HT1080 (cell line): ENCODE data around the gene FAM9C. TPM values are rescaled to one million over a fixed set of nuclear protein-coding genes. Genes with fewer than 3 reads are reported as not detected.
A peak's percentile ranks its signal among the peaks of the same experiment; 100 is the strongest.
"Not testable (repeated sequence)": the region's sequence is repeated elsewhere in the genome, so short reads cannot be mapped to it uniquely, and the experiment has no call there.

Source experiments
- DNase-seq: peaks from one replicate; pipeline ENCODE4 v3.0.0-alpha.2; 2015; ENCODE audit warnings: low read depth
- polyA plus RNA-seq, 2 experiments: library from polyadenylated mRNA; depleted of rRNA; stranded (reverse); fragments of >200 nt; gene quantifications; 2 replicates each; pipeline ENCODE4 v1.2.3, GENCODE V29; 2015
- total RNA-seq: library from RNA; depleted of rRNA; stranded (reverse); fragments of >200 nt; shearing (Covaris generic); gene quantifications from 2 replicates; pipeline ENCODE4 v1.2.3, GENCODE V29; 2014; rRNA removed

The FAM9C gene
- not detected in 2 replicates for total RNA-seq
- polyA plus RNA-seq (2015; cell fraction: cytosol; rRNA removed): not detected in 2 replicates
- polyA plus RNA-seq (2015; cell fraction: nucleus; rRNA removed): not detected in 2 replicates

GRCh38 chrX:13044441-13044840 lies at the start of gene FAM9C:
FAM9C (minus strand) TSS chrX:13044620; CDS start chrX:13043789, 831 bp downstream.
- DNase-seq: no peak

DNA sequence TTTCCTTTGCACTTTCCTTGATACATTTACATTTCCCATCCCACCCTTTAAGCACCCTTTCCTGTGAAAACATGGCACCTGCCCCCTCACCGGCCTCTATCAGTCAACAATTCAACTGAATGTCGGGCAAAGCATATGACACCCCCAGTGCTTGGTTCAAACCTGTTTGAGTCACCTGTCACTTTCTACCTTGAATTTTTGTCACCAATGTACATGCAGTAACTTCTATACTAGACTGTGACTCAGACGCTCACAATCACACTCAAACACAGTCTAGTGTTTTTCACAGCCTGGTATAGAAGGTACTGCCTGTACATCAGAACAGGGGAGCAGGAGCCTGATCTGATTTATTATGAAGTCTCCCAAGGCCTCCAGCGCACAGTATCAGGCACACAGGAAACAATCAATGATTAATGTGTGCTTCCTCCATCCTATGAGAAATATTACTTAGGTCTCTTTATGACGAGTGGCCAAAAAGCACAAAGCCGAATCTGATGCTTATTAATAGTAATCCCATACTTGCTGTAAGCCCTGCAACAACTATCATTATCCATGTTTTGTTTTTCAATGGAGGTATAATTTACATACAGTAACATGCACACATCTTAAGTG lies 49.2 kb upstream of the FAM9C start:
- DNase-seq: no peak

- DNase-seq: no peak
These were observed 48.1 kb upstream of the FAM9C start for GRCh38 chrX:13092455-13092941.

DNA sequence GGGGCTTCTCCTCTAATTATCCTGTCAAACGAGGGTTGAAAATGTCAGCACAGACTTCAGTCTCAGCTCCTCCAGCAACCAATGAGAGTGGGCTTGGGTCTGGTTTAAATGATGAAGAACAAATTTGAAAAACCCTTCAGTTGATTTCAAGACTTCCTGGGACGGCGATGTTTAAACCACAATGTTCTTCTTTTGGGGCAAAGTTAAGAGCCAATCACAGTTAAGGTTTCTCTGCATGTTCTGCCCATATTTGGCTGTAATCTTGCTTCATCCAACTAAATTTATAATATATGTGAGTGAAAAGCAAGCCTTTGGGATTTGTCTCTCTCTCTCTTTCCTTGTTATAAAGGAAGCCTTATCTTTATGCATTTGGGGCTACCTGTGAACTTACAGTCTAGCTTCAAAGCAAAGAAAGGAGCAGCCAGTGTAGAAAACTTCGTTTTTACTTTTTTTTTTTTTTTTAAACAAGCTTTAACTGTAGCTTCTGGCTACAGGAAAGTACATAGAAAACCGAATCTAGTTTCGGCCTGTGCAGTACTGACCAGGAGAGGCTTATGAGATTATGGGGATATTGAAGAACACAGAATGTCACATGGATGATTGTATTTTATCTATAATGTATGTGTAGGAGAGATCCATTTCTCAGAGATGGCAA lies 46.8 kb upstream of the FAM9C start:
- no peak for DNase-seq

- no peak for DNase-seq
These were observed 46.1 kb upstream of the FAM9C start for GRCh38 chrX:13090339-13091110.

DNA sequence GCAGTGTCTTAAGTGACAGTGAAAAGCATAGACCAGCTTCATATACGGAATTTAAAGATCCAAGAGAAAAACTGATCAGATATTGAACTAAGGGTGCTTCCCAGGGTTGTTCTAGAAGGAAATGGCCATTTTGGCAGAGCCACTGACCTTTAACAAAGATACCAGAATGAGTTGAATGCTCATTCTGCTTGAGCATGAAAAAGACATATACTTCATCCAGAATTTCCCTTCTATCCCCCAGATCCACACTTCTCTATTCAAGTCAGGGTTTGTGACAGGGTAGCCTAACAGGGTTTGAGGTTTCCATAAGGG lies 45.6 kb upstream of the FAM9C start:
- DNase-seq: no peak

DNA sequence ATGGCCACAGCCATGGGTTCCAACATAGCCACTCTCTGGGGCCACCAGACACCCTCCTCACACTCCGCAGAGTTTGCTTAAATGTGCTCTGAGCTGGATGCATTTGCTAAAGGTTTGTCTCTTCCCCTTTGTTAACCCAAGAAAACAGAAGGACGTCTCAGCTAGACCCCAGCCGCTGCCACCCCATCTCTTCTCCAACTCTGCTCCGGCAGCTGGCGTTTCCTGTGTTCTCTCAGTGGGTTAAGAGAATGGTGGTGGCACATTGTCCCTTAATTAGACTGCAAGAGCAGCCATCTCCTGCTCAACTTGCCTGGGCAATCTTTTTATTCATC lies 43.7 kb upstream of the FAM9C start:
- DNase-seq: no peak

GRCh38 chrX:13087322-13088155 lies 43.1 kb upstream of the FAM9C start:
- DNase-seq: peak; percentile 89

DNA sequence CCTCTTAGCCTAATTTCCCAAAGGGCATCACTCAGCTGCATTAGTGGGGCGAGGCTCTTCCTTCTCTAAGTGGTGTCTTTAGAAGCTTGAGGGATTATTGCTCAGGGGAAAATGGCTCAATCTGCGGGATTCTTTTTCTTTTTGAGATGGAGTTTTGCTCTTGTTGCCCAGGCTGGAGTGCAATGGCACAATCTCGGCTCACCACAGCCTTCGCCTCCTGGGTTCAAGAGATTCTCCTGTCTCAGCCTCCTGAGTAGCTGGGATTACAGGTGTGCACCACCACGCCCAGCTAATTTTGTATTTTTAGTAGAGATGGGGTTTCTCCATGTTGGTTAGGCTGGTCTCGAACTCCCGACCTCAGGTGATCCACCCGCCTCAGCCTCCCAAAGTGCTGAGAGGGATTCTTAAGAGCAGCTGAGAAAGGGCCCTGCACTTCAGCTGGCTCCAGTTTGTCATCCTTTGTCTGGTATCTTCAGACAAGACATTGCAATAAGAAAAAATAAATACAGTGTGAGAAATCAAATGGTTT lies 42.4 kb upstream of the FAM9C start:
- not testable (repeated sequence) for DNase-seq

DNA sequence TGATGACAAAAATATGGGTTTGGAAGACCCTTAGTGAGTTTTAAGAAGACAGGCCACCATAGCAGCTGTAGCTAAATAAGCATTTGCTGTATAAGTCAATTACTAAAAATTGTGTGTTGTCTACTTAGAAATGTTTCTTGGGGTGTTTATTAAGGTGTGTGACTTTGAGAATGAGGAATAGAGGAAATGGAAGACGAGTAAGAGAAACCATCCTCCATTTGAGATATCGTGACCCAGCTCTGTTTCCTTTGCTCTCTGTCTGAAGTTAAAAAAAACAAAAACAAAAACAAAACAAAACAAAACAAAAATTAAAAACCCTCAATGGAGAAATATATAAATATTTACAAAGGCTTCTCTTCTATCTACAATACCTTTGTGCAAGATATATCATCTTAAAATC lies 41.7 kb upstream of the FAM9C start:
- no peak for DNase-seq

DNA sequence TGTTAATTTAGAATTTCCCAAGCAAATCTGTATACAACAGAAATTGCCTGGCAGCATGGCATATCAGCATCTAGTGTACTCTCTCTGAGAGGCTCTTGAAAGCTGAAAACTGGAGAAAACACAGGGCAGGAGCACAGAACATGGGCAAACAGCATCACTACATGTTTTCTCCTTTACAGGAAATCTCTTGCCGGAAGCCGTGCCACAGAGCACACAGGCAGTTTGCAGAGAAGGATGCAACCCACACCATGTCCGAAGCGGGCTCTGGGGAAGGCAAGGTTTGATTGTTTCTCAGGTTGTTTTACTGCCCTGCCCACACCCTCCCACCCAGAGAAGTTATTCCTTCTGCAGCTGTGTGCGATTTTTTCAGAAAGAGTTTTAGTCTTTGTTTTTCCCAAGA lies 41.1 kb upstream of the FAM9C start:
- no peak for DNase-seq

GRCh38 chrX:13084611-13085010 lies 40.2 kb upstream of the FAM9C start:
- no peak for DNase-seq

- DNase-seq: not testable (repeated sequence)
These were observed 39.4 kb upstream of the FAM9C start for GRCh38 chrX:13083755-13084326.

- no peak for DNase-seq
These were observed 38.0 kb upstream of the FAM9C start for GRCh38 chrX:13082206-13083065.

DNA sequence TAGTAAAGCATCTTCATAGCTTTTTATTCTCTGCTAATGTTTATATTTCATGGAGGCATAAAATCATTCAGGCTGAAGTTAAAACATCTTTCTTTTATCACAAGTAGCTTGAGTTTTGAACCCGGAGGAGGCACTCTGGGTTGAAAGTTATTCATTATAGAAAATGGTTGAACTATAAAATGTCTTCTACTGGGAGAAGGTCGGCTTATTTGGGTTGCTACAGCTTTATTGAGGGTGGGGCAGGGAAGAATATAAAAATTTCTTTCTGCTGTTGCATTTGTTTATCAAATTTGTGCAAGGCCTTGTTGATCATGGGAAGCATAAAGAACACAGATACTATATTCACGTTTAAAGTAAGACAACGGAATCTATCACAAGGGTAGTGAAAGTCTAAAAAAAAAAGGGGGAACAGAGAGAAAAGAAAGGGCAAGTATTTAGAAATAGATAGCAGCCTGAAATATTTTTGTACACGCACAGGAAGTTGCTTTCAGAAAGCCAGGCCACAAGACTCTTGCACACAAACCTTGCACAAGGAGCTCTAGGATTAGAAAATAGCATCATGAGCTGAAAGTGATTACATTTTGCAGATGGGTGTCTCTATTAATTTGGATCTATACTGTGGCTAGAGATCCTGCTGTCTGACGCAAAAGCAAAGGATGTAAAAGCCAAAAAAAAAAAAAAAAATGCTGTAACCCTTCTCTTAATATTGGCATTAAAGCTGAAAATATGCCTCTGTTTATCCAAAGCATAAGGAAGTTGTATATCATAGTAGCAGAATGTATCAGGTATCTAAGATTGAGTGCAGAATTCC lies 37.2 kb upstream of the FAM9C start:
- no peak for DNase-seq

DNA sequence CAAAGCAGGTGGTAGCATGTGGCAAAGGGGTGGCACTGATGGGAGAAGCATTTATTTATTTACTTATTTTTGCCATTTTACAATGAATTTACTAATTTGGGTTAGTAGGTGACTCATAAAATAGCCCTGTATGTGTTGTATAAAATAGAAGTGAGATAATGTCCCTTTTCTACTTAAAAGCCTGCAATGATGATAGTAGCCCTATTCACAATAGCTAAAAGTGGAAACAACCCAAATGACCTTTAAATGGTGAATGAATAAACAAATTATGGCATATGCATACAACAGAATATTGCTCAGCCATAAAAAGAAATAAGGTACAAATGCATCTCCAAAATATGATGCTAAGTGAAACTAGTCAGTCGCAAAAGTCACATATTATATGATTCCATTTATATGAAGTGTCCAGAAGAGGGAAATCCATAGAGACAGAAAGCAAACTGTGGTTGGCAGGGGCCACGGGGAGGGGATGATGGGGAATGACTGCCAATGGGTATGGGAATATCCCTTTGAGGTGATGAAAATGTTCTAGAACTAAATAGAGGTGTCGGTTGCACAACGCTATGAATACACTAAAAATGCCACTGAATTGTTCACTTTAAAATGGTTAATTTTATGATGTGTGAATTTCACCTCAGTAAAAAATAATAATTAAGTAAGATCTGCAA lies 35.8 kb upstream of the FAM9C start:
- DNase-seq: no peak

GRCh38 chrX:13078739-13079444 lies 34.5 kb upstream of the FAM9C start:
- peak; percentile 60 for DNase-seq

GRCh38 chrX:13077168-13077567 lies 32.7 kb upstream of the FAM9C start:
- DNase-seq: peak; percentile 58
